IMR-90 (cell line): ENCODE results near the gene ACTR1A. TPM values are rescaled to one million over a fixed set of nuclear protein-coding genes. Genes with fewer than 3 reads are reported as not detected.

Source experiments
- ATAC-seq: fragments of 200-7000 bp; cut with Tn5 transposase; 2 replicates; pipeline ENCODE4 v1.9.1; 2020; ENCODE audit warnings: low read depth, mild to moderate bottlenecking, moderate library complexity
- BruUV-seq: library from RNA; stranded (reverse); fragments of 400-500 nt; replicated peaks from 2 replicates; lab custom pipeline; 2021; lab: Mats Ljungman, UMichigan
- CTCF ChIA-PET: fragments of 300-600 bp; formaldehyde crosslinking; extraction: SDS; loops from one replicate; lab custom pipeline; 2021; ENCODE audit warnings: antibody characterized with exemption; lab: Yijun Ruan, JAX
- POLR2A ChIA-PET: fragments of 300-600 bp; sonication (Branson Sonifier 250); formaldehyde crosslinking; loops from one replicate; lab custom pipeline; 2022; ENCODE audit warnings: antibody characterized with exemption; ENCODE audit not compliant: unreplicated experiment; lab: Charles Lee
- DNase-seq: peaks from one replicate; pipeline ENCODE4 v3.0.0; 2013
- H2AFZ ChIP-seq: replicated peaks from 2 replicates; pipeline ENCODE3; 2013; ENCODE audit warnings: low read length, mild to moderate bottlenecking; ENCODE audit not compliant: poor library complexity
- H2AK5ac ChIP-seq: 2 replicates; pipeline ENCODE4 v1.6.1; 2013; ENCODE audit warnings: low read depth, low read length, inconsistent platforms
- H2AK9ac ChIP-seq: replicated peaks from 2 replicates; pipeline ENCODE3; 2013; ENCODE audit warnings: mild to moderate bottlenecking, low read depth, low read length, moderate library complexity; ENCODE audit not compliant: poor library complexity
- H2BK120ac ChIP-seq: 2 replicates; pipeline ENCODE4 v1.6.1; 2013; ENCODE audit warnings: low read depth, low read length, inconsistent platforms
- H2BK15ac ChIP-seq: 3 replicates; pipeline ENCODE4 v1.6.1; 2013; ENCODE audit warnings: low read depth, low read length, inconsistent platforms
- H2BK20ac ChIP-seq: 2 replicates; pipeline ENCODE4 v1.6.1; 2013; ENCODE audit warnings: low read depth, mild to moderate bottlenecking, inconsistent platforms, low read length, moderate library complexity
- H2BK5ac ChIP-seq: 2 replicates; pipeline ENCODE4 v1.6.1; 2013; ENCODE audit warnings: mild to moderate bottlenecking, low read depth, low read length, inconsistent platforms; ENCODE audit not compliant: poor library complexity, severe bottlenecking
- H3K14ac ChIP-seq: replicated peaks from 2 replicates; pipeline ENCODE4 v1.6.1; 2013; ENCODE audit warnings: low read depth, low read length, inconsistent platforms
- H3K18ac ChIP-seq: 2 replicates; pipeline ENCODE4 v1.6.1; 2013; ENCODE audit warnings: low read depth, low read length, control low read depth
- H3K23ac ChIP-seq: 2 replicates; pipeline ENCODE4 v1.6.1; 2013; ENCODE audit warnings: low read depth, low read length, inconsistent platforms
- H3K27ac ChIP-seq: 2 replicates; pipeline ENCODE4 v1.5.1; 2013; ENCODE audit warnings: mild to moderate bottlenecking, control low read depth, low read length; ENCODE audit not compliant: insufficient read depth
- H3K27me3 ChIP-seq: 2 replicates; pipeline ENCODE4 v1.6.1; 2013; ENCODE audit warnings: low read length; ENCODE audit not compliant: control insufficient read depth, insufficient read depth
- H3K36me3 ChIP-seq: 2 replicates; pipeline ENCODE4 v1.6.1; 2013; ENCODE audit warnings: low read length, mixed read lengths; ENCODE audit not compliant: control insufficient read depth, insufficient read depth
- H3K4ac ChIP-seq: 2 replicates; pipeline ENCODE4 v1.6.1; 2013; ENCODE audit warnings: low read depth, low read length, inconsistent platforms
- H3K4me1 ChIP-seq: 2 replicates; pipeline ENCODE4 v1.6.1; 2013; ENCODE audit warnings: low read length, mixed read lengths; ENCODE audit not compliant: control insufficient read depth, insufficient read depth
- H3K4me2 ChIP-seq: 2 replicates; pipeline ENCODE4 v1.6.1; 2013; ENCODE audit warnings: low read depth, mild to moderate bottlenecking, control low read depth, low read length, moderate library complexity
- H3K4me3 ChIP-seq: 2 replicates; pipeline ENCODE4 v1.5.1; 2013; ENCODE audit warnings: low read depth, mild to moderate bottlenecking, control low read depth, low read length, moderate library complexity; ENCODE audit not compliant: insufficient read depth
- H3K56ac ChIP-seq: 2 replicates; pipeline ENCODE4 v1.6.1; 2013; ENCODE audit warnings: low read length, inconsistent platforms; ENCODE audit not compliant: insufficient read depth; ENCODE audit errors: extremely low read depth
- H3K79me1 ChIP-seq, 2 experiments: 2 replicates each; pipeline ENCODE4 v1.6.1; 2013; ENCODE audit warnings: low read length in 2 of 2, inconsistent platforms in 1 of 2, low read depth in 1 of 2
- H3K9ac ChIP-seq: 2 replicates; pipeline ENCODE4 v1.6.1; 2013; ENCODE audit warnings: low read depth, low read length, control low read depth
- H3K9me1 ChIP-seq: 2 replicates; pipeline ENCODE4 v1.6.1; 2013; ENCODE audit warnings: low read length, inconsistent platforms; ENCODE audit not compliant: insufficient read depth
- H3K9me3 ChIP-seq: 2 replicates; pipeline ENCODE4 v1.6.1; 2013; ENCODE audit warnings: low read length; ENCODE audit not compliant: control insufficient read depth, insufficient read depth
- H4K20me1 ChIP-seq: 2 replicates; pipeline ENCODE4 v1.6.1; 2013; ENCODE audit warnings: low read length, inconsistent platforms; ENCODE audit not compliant: insufficient read depth
- H4K5ac ChIP-seq: 2 replicates; pipeline ENCODE4 v1.6.1; 2013; ENCODE audit warnings: mild to moderate bottlenecking, low read depth, low read length, control low read depth
- H4K8ac ChIP-seq, 2 experiments: 2 replicates each; pipeline ENCODE4 v1.6.1; 2013; ENCODE audit warnings: low read depth in 2 of 2, low read length in 2 of 2, control low read depth in 1 of 2, inconsistent platforms in 1 of 2
- H4K91ac ChIP-seq: 2 replicates; pipeline ENCODE4 v1.6.1; 2013; ENCODE audit warnings: low read depth, low read length, inconsistent platforms; ENCODE audit not compliant: insufficient read depth
- FOS ChIP-seq: fragments of 150-350 bp; IDR thresholded peaks from 2 replicates; pipeline ENCODE4 v1.6.1; 2016; ENCODE audit warnings: low read depth, low read length
- NFE2L2 ChIP-seq: fragments of 150-350 bp; IDR thresholded peaks from 2 replicates; pipeline ENCODE4 v1.6.1; 2016; ENCODE audit warnings: low read depth, mild to moderate bottlenecking, low read length
- POLR2A ChIP-seq: IDR thresholded peaks from 2 replicates; pipeline ENCODE4 v1.6.1; 2012; ENCODE audit warnings: mild to moderate bottlenecking, low read depth, low read length
- WGBS, 2 experiments: methylation state at CpG; one replicate each; pipeline versions ENCODE4 v1.1.5 to v1.1.7; 2013; ENCODE audit warnings: missing lambda C conversion rate in 2 of 2; ENCODE audit not compliant: insufficient read length in 1 of 2; ENCODE audit errors: extremely low coverage in 2 of 2; 5-methylcytosine and 5-hydroxymethylcytosine counted together
- dilution Hi-C: fragments of 300-500 bp; cut with HindIII; formaldehyde crosslinking; loops from one replicate; pipeline ENCODE4 v1.14.3; 2018; ENCODE audit warnings: low sequenced_read_pairs; ENCODE audit not compliant: unreplicated experiment
- in situ Hi-C: fragments of 300-500 bp; cut with MboI; formaldehyde crosslinking; loops from 3 replicates; pipeline ENCODE4 v1.14.3; 2019; ENCODE audit warnings: low sequenced_read_pairs, inconsistent platforms, mixed read lengths
- intact Hi-C: fragments of 100-400 bp; cut with micrococcal nuclease; formaldehyde crosslinking; loops from 2 replicates; pipeline ENCODE4 v1.10.0; 2022
- polyA plus RNA-seq, 3 experiments: library from polyadenylated mRNA; depleted of rRNA; stranded (reverse); fragments of >200 nt; gene quantifications; 2 replicates each; pipeline ENCODE4 v1.2.3, GENCODE V29; 2012; ENCODE audit warnings: low replicate concordance in 1 of 3
- total RNA-seq: library from RNA; depleted of rRNA; stranded (reverse); fragments of >200 nt; gene quantifications from 2 replicates; pipeline ENCODE4 v1.2.3, GENCODE V29; 2012

ACTR1A gene
- total and polyA plus RNA-seq, 2 of the 4 experiments (the other 2 are of a cell fraction) = 142 to 157 TPM

DNA sequence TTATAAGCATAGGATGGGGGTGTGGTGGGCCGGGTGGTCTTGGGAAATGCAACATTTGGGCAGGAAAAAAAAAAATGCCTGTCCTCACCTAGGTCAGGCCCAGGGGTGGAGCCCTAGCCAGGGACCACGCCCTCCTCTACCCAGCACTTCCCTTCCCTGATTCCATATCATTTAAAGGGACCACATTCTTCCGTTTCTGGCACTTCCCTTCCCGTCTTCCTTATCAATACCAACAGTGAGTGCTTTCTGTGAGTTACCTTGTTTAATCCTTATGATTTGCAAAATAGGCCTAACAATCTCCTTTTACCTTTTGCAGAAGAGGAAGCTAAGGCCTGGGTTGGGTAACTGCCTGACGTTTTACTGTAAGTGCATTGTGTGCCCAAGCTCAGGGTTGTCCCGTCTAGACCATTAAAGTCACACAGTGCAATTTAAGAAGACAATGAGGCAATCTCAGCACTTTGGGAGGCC lies 34.5 kb downstream of the ACTR1A start:
- intact Hi-C loops = no loop called here
- Histone ChIP-seq H3K23ac (no peak overlapping the region), H3K9ac (no peak overlapping the region), H3K56ac (no peak overlapping the region), H3K4ac (no peak overlapping the region), H2BK15ac (no peak overlapping the region), H3K14ac (no peak overlapping the region), H2BK20ac (no peak overlapping the region), H4K5ac (no peak overlapping the region), H3K27me3 (no peaks in the 10 kb centered on the region; the same call in 1 of the 2 replicates), H3K27ac (no peak overlapping the region), H2BK120ac (no peak overlapping the region), H4K8ac (no peak overlapping the region), H3K9me3 (no peaks in the 10 kb centered on the region), H3K4me3 (no peak overlapping the region), H4K91ac (no peak overlapping the region), H3K4me2 (no peak overlapping the region), H2AK5ac (no peak overlapping the region), H2BK5ac (no peak overlapping the region), H4K20me1 (no peaks in the 10 kb centered on the region), H3K36me3 (no peaks in the 10 kb centered on the region), H3K9me1 (no peaks in the 10 kb centered on the region), H3K79me1 (no peaks in the 10 kb centered on the region), H2AFZ (no peak overlapping the region), H2AK9ac (no peak overlapping the region), H3K4me1 (no peaks in the 10 kb centered on the region), H3K18ac (no peak overlapping the region)
- TF ChIP-seq NFE2L2 (no peak), POLR2A (no peak), FOS (no peak)
- DNase-seq (no peak), ATAC-seq (no peak)
- dilution Hi-C loops = no loop called here
- in situ Hi-C loops = no loop called here
- WGBS, 2 experiments = no CpG with 5 or more reads among the region's 6 CpGs
- ChIA-PET CTCF (no interaction called here), POLR2A (no interaction called here)
- BruUV-seq = no TSS peak
